Esophagus (tissue), 2 donors: Measurements from ENCODE around the gene RPS2. TPM values are rescaled to one million over a fixed set of nuclear protein-coding genes. Genes with fewer than 3 reads are reported as not detected.

Source experiments
- polyA plus RNA-seq, 2 donors: library from polyadenylated mRNA; stranded (reverse); fragments of 200-250 nt; gene quantifications; one replicate each; pipeline ENCODE4 v1.2.3, GENCODE V29; 2013
- donor health status: healthy with polysubstance abuse.
- donor health status: Bipolar disorder and iron deficiency.

RPS2 gene
- polyA plus RNA-seq, 2 donors, result 2,871 to 3,908 TPM

Other genes with a start within 250 kb of the RPS2 start
- gene NME3, start 193.3 kb downstream of the RPS2 start, polyA plus RNA-seq, result 100 to 1,000 TPM in 1 of 2 donors, 10 to 100 TPM in 1; 51.0 to 102 TPM
- 10 to 100 TPM in 1 of 2 donors, 1 to 10 TPM in 1; 6.6 to 23.0 TPM for gene EME2, start 192.0 kb downstream of the RPS2 start, polyA plus RNA-seq
- 100 to 1,000 TPM in 1 of 2 donors, 10 to 100 TPM in 1; 62.4 to 115 TPM for gene MRPS34, start 191.7 kb downstream of the RPS2 start, polyA plus RNA-seq
- gene SPSB3, start 182.3 kb downstream of the RPS2 start, polyA plus RNA-seq, result 100 to 1,000 TPM in 1 of 2 donors, 10 to 100 TPM in 1; 69.1 to 126 TPM
- gene NUBP2, start 181.9 kb downstream of the RPS2 start, polyA plus RNA-seq, result 10 to 100 TPM; 41.5 to 57.8 TPM
- under 1 TPM; 0.01 to 0.14 TPM for gene IGFALS, start 171.1 kb downstream of the RPS2 start, polyA plus RNA-seq
- gene HAGH, start 138.0 kb downstream of the RPS2 start, polyA plus RNA-seq, result 10 to 100 TPM; 41.1 to 57.9 TPM
- 10 to 100 TPM; 26.6 to 40.5 TPM for gene FAHD1, start 137.6 kb downstream of the RPS2 start, polyA plus RNA-seq
- under 1 TPM in 1 of 2 donors, not detected in 1; 0.08 TPM for gene MEIOB, start 92.7 kb downstream of the RPS2 start, polyA plus RNA-seq
- 10 to 100 TPM in 1 of 2 donors, 1 to 10 TPM in 1; 8.0 to 16.3 TPM for gene HS3ST6, start 46.4 kb downstream of the RPS2 start, polyA plus RNA-seq
- gene MSRB1, start 21.6 kb downstream of the RPS2 start, polyA plus RNA-seq, result 10 to 100 TPM; 25.9 to 52.7 TPM
- gene RPL3L, start 10.1 kb downstream of the RPS2 start, polyA plus RNA-seq, result under 1 TPM; 0.06 to 0.14 TPM
- gene NDUFB10, start 5.3 kb downstream of the RPS2 start, polyA plus RNA-seq, result 100 to 1,000 TPM; 160 to 207 TPM
- gene RNF151, start 2.0 kb upstream of the RPS2 start, polyA plus RNA-seq, result under 1 TPM; 0.06 to 0.20 TPM
- 10 to 100 TPM; 56.6 to 59.0 TPM for gene TBL3, start 7.2 kb upstream of the RPS2 start, polyA plus RNA-seq
- gene NOXO1, start 16.6 kb upstream of the RPS2 start, polyA plus RNA-seq, result 1 to 10 TPM; 2.7 to 9.3 TPM
- gene GFER, start 19.4 kb upstream of the RPS2 start, polyA plus RNA-seq, result 10 to 100 TPM; 13.1 to 23.1 TPM
- under 1 TPM; 0.06 to 0.36 TPM for gene SYNGR3, start 25.1 kb upstream of the RPS2 start, polyA plus RNA-seq
- gene ZNF598, start 45.0 kb upstream of the RPS2 start, polyA plus RNA-seq, result 10 to 100 TPM; 27.9 to 36.4 TPM
- under 1 TPM; 0.22 to 0.53 TPM for gene NPW, start 55.0 kb upstream of the RPS2 start, polyA plus RNA-seq
- 10 to 100 TPM; 26.3 to 36.1 TPM for gene NHERF2, start 62.1 kb upstream of the RPS2 start, polyA plus RNA-seq
- gene NTHL1, start 83.0 kb upstream of the RPS2 start, polyA plus RNA-seq, result 10 to 100 TPM; 15.1 to 16.2 TPM
- 10 to 100 TPM; 31.1 to 66.6 TPM for gene TSC2, start 83.2 kb upstream of the RPS2 start, polyA plus RNA-seq
- gene PKD1, start 171.1 kb upstream of the RPS2 start, polyA plus RNA-seq, result 10 to 100 TPM; 40.5 to 78.0 TPM
- gene RAB26, start 183.8 kb upstream of the RPS2 start, polyA plus RNA-seq, result 1 to 10 TPM; 1.1 to 4.7 TPM
- 10 to 100 TPM; 40.1 to 41.5 TPM for gene TRAF7, start 191.0 kb upstream of the RPS2 start, polyA plus RNA-seq
- under 1 TPM; 0.29 to 0.81 TPM for gene CASKIN1, start 231.8 kb upstream of the RPS2 start, polyA plus RNA-seq
- gene MLST8, start 240.6 kb upstream of the RPS2 start, polyA plus RNA-seq, result 10 to 100 TPM; 27.8 to 38.3 TPM
- 1 to 10 TPM; 3.6 to 4.6 TPM for gene BRICD5, start 246.0 kb upstream of the RPS2 start, polyA plus RNA-seq